HEK293 (cell line): ENCODE results near the gene EPN1.
A peak's percentile ranks its signal among the peaks of the same experiment; 100 is the strongest.

Experiments used
- CTCF ChIA-PET: fragments of 350-600 bp; formaldehyde crosslinking; extraction: SDS; loops from one replicate; lab custom pipeline; 2021; ENCODE audit warnings: antibody characterized with exemption; lab: Yijun Ruan, JAX
- POLR2A ChIA-PET: fragments of 300-600 bp; formaldehyde crosslinking; extraction: SDS; loops from one replicate; lab custom pipeline; 2020; ENCODE audit warnings: antibody characterized with exemption, inconsistent platforms; lab: Yijun Ruan, JAX
- H3K27ac ChIP-seq: fragments of 200-500 bp; sonication (Bioruptor generic); 2 replicates; pipeline ENCODE4 v1.5.1; 2014; ENCODE audit warnings: low read depth, low read length, control low read depth, inconsistent platforms; ENCODE audit errors: extremely low read depth
- H3K36me3 ChIP-seq, 2 experiments: fragments of 200-500 bp in 1 of 2; sonication (Bioruptor generic) in 1 of 2; 1 replicate in 1 of 2; 2 replicates in 1 of 2; pipeline ENCODE4 v1.5.1; 2014 to 2017; ENCODE audit warnings: inconsistent platforms in 2 of 2, low read length in 2 of 2; ENCODE audit not compliant: control insufficient read depth in 2 of 2, insufficient read depth in 1 of 2
- H3K4me1 ChIP-seq: fragments of 200-500 bp; sonication (Bioruptor generic); 2 replicates; pipeline ENCODE4 v1.5.1; 2014; ENCODE audit warnings: mild to moderate bottlenecking, low read length, inconsistent platforms; ENCODE audit not compliant: control insufficient read depth, insufficient read depth
- H3K4me3 ChIP-seq: 2 replicates; pipeline ENCODE4 v1.5.1; 2011; ENCODE audit warnings: low read depth, mild to moderate bottlenecking, control low read depth, low read length, moderate library complexity
- H3K9me3 ChIP-seq: fragments of 200-500 bp; sonication (Bioruptor generic); 2 replicates; pipeline ENCODE4 v1.5.1; 2014; ENCODE audit warnings: low read depth, low read length, inconsistent platforms; ENCODE audit not compliant: control insufficient read depth, insufficient read depth
- BCL11B ChIP-seq: fragments of 450-650 bp; formaldehyde crosslinking; IDR thresholded peaks from 2 replicates; pipeline ENCODE4 v1.5.1; 2016; ENCODE audit warnings: low read depth, missing biosample characterization, missing genetic modification characterization
- GLIS1 ChIP-seq: fragments of 450-650 bp; formaldehyde crosslinking; IDR thresholded peaks from 2 replicates; pipeline ENCODE4 v1.5.1; 2016; ENCODE audit warnings: missing biosample characterization, missing genetic modification characterization
- GLIS2 ChIP-seq: fragments of 450-650 bp; formaldehyde crosslinking; IDR thresholded peaks from 2 replicates; pipeline ENCODE4 v1.5.1; 2016; ENCODE audit warnings: missing biosample characterization, missing genetic modification characterization
- MYNN ChIP-seq: fragments of 450-650 bp; formaldehyde crosslinking; IDR thresholded peaks from 2 replicates; pipeline ENCODE4 v1.5.1; 2016; ENCODE audit warnings: missing biosample characterization, missing genetic modification characterization, borderline replicate concordance
- OSR2 ChIP-seq: fragments of 450-650 bp; formaldehyde crosslinking; IDR thresholded peaks from 2 replicates; pipeline ENCODE4 v1.5.1; 2016; ENCODE audit warnings: missing biosample characterization, missing genetic modification characterization
- ZIC2 ChIP-seq: fragments of 450-650 bp; formaldehyde crosslinking; IDR thresholded peaks from 2 replicates; pipeline ENCODE4 v1.5.1; 2016; ENCODE audit warnings: missing biosample characterization, missing genetic modification characterization
- ZNF132 ChIP-seq: fragments of 450-650 bp; formaldehyde crosslinking; IDR thresholded peaks from 2 replicates; pipeline ENCODE4 v1.5.1; 2017; ENCODE audit warnings: missing biosample characterization, missing genetic modification characterization, borderline replicate concordance
- ZNF146 ChIP-seq: fragments of 450-650 bp; formaldehyde crosslinking; IDR thresholded peaks from 2 replicates; pipeline ENCODE4 v1.5.1; 2016; ENCODE audit warnings: missing biosample characterization, missing genetic modification characterization
- ZNF174 ChIP-seq: fragments of 450-650 bp; formaldehyde crosslinking; IDR thresholded peaks from 2 replicates; pipeline ENCODE4 v1.5.0; 2017; ENCODE audit warnings: missing biosample characterization, mild to moderate bottlenecking, missing genetic modification characterization
- ZNF37A ChIP-seq: fragments of 450-650 bp; IDR thresholded peaks from 2 replicates; pipeline ENCODE4 v1.5.1; 2018; ENCODE audit warnings: missing biosample characterization, missing genetic modification characterization
- ZNF416 ChIP-seq: fragments of 450-650 bp; formaldehyde crosslinking; IDR thresholded peaks from 2 replicates; pipeline ENCODE4 v1.5.1; 2016; ENCODE audit warnings: missing biosample characterization, missing genetic modification characterization
- ZNF423 ChIP-seq: fragments of 450-650 bp; formaldehyde crosslinking; IDR thresholded peaks from 2 replicates; pipeline ENCODE4 v1.5.1; 2016; ENCODE audit warnings: missing biosample characterization, missing genetic modification characterization
- ZNF529 ChIP-seq: fragments of 450-650 bp; formaldehyde crosslinking; IDR thresholded peaks from 2 replicates; pipeline ENCODE4 v1.5.1; 2017; ENCODE audit warnings: missing genetic modification characterization, missing biosample characterization; ENCODE audit not compliant: insufficient replicate concordance
- ZNF600 ChIP-seq: fragments of 450-650 bp; formaldehyde crosslinking; IDR thresholded peaks from 2 replicates; pipeline ENCODE4 v1.5.1; 2016; ENCODE audit warnings: missing biosample characterization, missing genetic modification characterization
- ZNF791 ChIP-seq: fragments of 450-650 bp; formaldehyde crosslinking; IDR thresholded peaks from 2 replicates; pipeline ENCODE4 v1.5.1; 2016; ENCODE audit warnings: missing biosample characterization, missing genetic modification characterization
- TF ChIP-seq, protein P1 (sequence below): fragments of 450-650 bp; formaldehyde crosslinking; IDR thresholded peaks from 2 replicates; pipeline ENCODE4 v1.5.1; 2016; ENCODE audit warnings: missing biosample characterization, missing genetic modification characterization
- TF ChIP-seq, protein P2 (sequence below): fragments of 450-650 bp; formaldehyde crosslinking; IDR thresholded peaks from 2 replicates; pipeline ENCODE4 v1.5.1; 2016; ENCODE audit warnings: missing biosample characterization, missing genetic modification characterization
- TF ChIP-seq, protein P3 (sequence below): fragments of 450-650 bp; formaldehyde crosslinking; IDR thresholded peaks from 2 replicates; pipeline ENCODE4 v1.5.1; 2016; ENCODE audit warnings: missing biosample characterization, missing genetic modification characterization
- TF ChIP-seq, protein P4 (sequence below): fragments of 450-650 bp; formaldehyde crosslinking; IDR thresholded peaks from 2 replicates; pipeline ENCODE4 v1.5.1; 2017; ENCODE audit warnings: missing biosample characterization, missing genetic modification characterization
- TF ChIP-seq, protein P5 (sequence below): fragments of 450-650 bp; formaldehyde crosslinking; IDR thresholded peaks from 2 replicates; pipeline ENCODE4 v1.5.1; 2016; ENCODE audit warnings: missing biosample characterization, missing genetic modification characterization
- TF ChIP-seq, protein P6 (sequence below): fragments of 450-650 bp; formaldehyde crosslinking; conservative IDR thresholded peaks from 2 replicates; pipeline ENCODE4 v1.5.1; 2016; ENCODE audit warnings: low read depth, missing biosample characterization, missing genetic modification characterization
- TF ChIP-seq, protein P7 (sequence below): fragments of 450-650 bp; formaldehyde crosslinking; IDR thresholded peaks from 2 replicates; pipeline ENCODE4 v1.5.1; 2016; ENCODE audit warnings: missing biosample characterization, missing genetic modification characterization

The EPN1 gene

DNA sequence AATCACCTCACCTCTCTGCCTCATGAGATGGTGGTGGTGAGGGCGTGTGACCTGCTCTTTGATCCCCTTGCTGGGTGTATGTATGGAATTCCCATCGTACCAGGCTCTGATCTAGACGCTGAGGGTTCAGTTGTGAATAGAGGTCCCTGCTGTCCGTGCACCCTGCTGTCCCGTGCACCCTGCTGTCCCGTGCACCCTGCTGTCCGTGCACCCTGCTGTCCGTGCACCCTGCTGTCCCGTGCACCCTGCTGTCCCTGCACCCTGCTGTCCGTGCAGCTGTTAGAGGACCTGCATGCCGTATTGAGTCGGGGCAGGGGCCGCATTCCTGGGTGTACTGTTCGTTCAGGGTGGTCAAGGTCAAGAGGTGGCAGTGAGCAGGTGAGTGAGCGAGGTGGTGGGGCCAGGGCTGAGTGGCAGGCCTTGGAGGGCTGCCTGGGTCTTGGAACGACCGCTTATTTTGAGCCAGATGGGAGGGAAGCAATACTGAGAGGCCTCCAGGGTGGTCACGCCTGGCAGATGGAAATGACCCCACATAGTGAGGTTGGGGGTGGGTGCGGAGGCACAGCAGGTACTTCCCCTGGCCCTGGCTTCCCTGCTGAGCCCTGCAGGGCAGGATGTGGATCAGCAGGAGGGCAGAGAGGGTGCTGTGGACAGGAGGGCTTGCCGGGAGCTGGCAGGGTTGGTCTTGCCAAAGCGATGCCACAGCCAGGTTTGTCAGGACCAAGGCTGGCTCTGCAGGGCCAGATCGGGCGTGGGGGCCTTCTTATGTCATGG is 4.6 kb upstream of the EPN1 start:
- peak overlapping the region; percentile 39; the same call in 1 of the 2 replicates for H3K27ac ChIP-seq
- peaks cover 12% of the 10 kb centered on the region for H3K4me1 ChIP-seq
- no peak overlapping the region for H3K4me3 ChIP-seq
- ChIA-PET CTCF (interaction anchor here (0.7 to 2.5 kb wide), 10 partner anchors 10 to 139 kb away, joined by 3 to 36 read pairs (median 6); partner anchors contain the start of gene U2AF2), POLR2A (interaction anchor here (0.6 to 1.9 kb wide), 5 partner anchors 14 to 1663 kb away, joined by 5 to 21 read pairs (median 5); partner anchors contain the start of genes HSPBP1 and U2AF2)
- peaks cover 29 to 70% of the 10 kb centered on the region in 2 experiments; a peak in 2 of 3 replicates for H3K36me3 ChIP-seq
- no peaks in the 10 kb centered on the region for H3K9me3 ChIP-seq
- TF ChIP-seq ZNF423 (peak; percentile 54; the same call in 1 of the 2 replicates), ZIC2 (tag by site-specific recombination) (peak; percentile 73), GLIS2 (tag by site-specific recombination) (peak; percentile 74), OSR2 (tag by site-specific recombination) (no peak), ZNF37A (tag by site-specific recombination) (no peak), MYNN (tag by site-specific recombination) (no peak), ZNF600 (tag by site-specific recombination) (peak; percentile 93), BCL11B (tag by site-specific recombination) (peak; percentile 52), ZNF132 (tag by site-specific recombination) (no peak), ZNF529 (no peak), GLIS1 (peak; percentile 84), ZNF416 (tag by site-specific recombination) (no peak), ZNF146 (tag by site-specific recombination) (no peak), ZNF791 (tag by site-specific recombination) (no peak), ZNF174 (no peak)
- TF ChIP-seq, protein P1, sequence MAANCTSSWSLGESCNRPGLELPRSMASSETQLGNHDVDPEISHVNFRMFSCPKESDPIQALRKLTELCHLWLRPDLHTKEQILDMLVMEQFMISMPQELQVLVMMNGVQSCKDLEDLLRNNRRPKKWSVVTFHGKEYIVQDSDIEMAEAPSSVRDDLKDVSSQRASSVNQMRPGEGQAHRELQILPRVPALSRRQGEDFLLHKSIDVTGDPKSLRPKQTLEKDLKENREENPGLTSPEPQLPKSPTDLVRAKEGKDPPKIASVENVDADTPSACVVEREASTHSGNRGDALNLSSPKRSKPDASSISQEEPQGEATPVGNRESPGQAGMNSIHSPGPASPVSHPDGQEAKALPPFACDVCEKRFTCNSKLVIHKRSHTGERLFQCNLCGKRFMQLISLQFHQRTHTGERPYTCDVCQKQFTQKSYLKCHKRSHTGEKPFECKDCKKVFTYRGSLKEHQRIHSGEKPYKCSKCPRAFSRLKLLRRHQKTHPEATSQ = no peak
- TF ChIP-seq, protein P2, sequence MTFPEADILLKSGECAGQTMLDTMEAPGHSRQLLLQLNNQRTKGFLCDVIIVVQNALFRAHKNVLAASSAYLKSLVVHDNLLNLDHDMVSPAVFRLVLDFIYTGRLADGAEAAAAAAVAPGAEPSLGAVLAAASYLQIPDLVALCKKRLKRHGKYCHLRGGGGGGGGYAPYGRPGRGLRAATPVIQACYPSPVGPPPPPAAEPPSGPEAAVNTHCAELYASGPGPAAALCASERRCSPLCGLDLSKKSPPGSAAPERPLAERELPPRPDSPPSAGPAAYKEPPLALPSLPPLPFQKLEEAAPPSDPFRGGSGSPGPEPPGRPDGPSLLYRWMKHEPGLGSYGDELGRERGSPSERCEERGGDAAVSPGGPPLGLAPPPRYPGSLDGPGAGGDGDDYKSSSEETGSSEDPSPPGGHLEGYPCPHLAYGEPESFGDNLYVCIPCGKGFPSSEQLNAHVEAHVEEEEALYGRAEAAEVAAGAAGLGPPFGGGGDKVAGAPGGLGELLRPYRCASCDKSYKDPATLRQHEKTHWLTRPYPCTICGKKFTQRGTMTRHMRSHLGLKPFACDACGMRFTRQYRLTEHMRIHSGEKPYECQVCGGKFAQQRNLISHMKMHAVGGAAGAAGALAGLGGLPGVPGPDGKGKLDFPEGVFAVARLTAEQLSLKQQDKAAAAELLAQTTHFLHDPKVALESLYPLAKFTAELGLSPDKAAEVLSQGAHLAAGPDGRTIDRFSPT (tag by site-specific recombination) = peak; percentile 96
- TF ChIP-seq, protein P3, sequence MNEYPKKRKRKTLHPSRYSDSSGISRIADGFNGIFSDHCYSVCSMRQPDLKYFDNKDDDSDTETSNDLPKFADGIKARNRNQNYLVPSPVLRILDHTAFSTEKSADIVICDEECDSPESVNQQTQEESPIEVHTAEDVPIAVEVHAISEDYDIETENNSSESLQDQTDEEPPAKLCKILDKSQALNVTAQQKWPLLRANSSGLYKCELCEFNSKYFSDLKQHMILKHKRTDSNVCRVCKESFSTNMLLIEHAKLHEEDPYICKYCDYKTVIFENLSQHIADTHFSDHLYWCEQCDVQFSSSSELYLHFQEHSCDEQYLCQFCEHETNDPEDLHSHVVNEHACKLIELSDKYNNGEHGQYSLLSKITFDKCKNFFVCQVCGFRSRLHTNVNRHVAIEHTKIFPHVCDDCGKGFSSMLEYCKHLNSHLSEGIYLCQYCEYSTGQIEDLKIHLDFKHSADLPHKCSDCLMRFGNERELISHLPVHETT (tag by site-specific recombination) = no peak
- TF ChIP-seq, protein P4, sequence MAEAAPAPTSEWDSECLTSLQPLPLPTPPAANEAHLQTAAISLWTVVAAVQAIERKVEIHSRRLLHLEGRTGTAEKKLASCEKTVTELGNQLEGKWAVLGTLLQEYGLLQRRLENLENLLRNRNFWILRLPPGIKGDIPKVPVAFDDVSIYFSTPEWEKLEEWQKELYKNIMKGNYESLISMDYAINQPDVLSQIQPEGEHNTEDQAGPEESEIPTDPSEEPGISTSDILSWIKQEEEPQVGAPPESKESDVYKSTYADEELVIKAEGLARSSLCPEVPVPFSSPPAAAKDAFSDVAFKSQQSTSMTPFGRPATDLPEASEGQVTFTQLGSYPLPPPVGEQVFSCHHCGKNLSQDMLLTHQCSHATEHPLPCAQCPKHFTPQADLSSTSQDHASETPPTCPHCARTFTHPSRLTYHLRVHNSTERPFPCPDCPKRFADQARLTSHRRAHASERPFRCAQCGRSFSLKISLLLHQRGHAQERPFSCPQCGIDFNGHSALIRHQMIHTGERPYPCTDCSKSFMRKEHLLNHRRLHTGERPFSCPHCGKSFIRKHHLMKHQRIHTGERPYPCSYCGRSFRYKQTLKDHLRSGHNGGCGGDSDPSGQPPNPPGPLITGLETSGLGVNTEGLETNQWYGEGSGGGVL = no peak
- TF ChIP-seq, protein P5, sequence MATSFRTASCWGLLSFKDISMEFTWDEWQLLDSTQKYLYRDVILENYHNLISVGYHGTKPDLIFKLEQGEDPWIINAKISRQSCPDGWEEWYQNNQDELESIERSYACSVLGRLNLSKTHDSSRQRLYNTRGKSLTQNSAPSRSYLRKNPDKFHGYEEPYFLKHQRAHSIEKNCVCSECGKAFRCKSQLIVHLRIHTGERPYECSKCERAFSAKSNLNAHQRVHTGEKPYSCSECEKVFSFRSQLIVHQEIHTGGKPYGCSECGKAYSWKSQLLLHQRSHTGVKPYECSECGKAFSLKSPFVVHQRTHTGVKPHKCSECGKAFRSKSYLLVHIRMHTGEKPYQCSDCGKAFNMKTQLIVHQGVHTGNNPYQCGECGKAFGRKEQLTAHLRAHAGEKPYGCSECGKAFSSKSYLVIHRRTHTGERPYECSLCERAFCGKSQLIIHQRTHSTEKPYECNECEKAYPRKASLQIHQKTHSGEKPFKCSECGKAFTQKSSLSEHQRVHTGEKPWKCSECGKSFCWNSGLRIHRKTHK (tag by site-specific recombination) = no peak
- TF ChIP-seq, protein P6, sequence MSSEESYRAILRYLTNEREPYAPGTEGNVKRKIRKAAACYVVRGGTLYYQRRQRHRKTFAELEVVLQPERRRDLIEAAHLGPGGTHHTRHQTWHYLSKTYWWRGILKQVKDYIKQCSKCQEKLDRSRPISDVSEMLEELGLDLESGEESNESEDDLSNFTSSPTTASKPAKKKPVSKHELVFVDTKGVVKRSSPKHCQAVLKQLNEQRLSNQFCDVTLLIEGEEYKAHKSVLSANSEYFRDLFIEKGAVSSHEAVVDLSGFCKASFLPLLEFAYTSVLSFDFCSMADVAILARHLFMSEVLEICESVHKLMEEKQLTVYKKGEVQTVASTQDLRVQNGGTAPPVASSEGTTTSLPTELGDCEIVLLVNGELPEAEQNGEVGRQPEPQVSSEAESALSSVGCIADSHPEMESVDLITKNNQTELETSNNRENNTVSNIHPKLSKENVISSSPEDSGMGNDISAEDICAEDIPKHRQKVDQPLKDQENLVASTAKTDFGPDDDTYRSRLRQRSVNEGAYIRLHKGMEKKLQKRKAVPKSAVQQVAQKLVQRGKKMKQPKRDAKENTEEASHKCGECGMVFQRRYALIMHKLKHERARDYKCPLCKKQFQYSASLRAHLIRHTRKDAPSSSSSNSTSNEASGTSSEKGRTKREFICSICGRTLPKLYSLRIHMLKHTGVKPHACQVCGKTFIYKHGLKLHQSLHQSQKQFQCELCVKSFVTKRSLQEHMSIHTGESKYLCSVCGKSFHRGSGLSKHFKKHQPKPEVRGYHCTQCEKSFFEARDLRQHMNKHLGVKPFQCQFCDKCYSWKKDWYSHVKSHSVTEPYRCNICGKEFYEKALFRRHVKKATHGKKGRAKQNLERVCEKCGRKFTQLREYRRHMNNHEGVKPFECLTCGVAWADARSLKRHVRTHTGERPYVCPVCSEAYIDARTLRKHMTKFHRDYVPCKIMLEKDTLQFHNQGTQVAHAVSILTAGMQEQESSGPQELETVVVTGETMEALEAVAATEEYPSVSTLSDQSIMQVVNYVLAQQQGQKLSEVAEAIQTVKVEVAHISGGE (tag by site-specific recombination) = no peak
- TF ChIP-seq, protein P7, sequence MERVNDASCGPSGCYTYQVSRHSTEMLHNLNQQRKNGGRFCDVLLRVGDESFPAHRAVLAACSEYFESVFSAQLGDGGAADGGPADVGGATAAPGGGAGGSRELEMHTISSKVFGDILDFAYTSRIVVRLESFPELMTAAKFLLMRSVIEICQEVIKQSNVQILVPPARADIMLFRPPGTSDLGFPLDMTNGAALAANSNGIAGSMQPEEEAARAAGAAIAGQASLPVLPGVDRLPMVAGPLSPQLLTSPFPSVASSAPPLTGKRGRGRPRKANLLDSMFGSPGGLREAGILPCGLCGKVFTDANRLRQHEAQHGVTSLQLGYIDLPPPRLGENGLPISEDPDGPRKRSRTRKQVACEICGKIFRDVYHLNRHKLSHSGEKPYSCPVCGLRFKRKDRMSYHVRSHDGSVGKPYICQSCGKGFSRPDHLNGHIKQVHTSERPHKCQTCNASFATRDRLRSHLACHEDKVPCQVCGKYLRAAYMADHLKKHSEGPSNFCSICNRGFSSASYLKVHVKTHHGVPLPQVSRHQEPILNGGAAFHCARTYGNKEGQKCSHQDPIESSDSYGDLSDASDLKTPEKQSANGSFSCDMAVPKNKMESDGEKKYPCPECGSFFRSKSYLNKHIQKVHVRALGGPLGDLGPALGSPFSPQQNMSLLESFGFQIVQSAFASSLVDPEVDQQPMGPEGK = peak; percentile 28; the same call in 1 of the 2 replicates
